K562 (cell line): ENCODE data around the gene KCNH2. TPM values are rescaled to one million over a fixed set of nuclear protein-coding genes. Genes with fewer than 3 reads are reported as not detected.

Source experiments
- ATAC-seq: fragments of 200-7000 bp; cut with Tn5 transposase; 3 replicates; pipeline ENCODE4 v1.9.1; 2020; ENCODE audit warnings: moderate library complexity
- BruUV-seq: library from RNA; stranded (reverse); fragments of 400-500 nt; replicated peaks from 2 replicates; lab custom pipeline; 2021; lab: Mats Ljungman, UMichigan
- CTCF ChIA-PET: fragments of 300-600 bp; formaldehyde crosslinking; extraction: SDS; loops from one replicate; lab custom pipeline; 2021; ENCODE audit warnings: low intra/inter-chr PET ratio; lab: Yijun Ruan, JAX
- POLR2A ChIA-PET: fragments of 300-600, 350-650 bp; sonication (Branson Sonifier 250); formaldehyde crosslinking; extraction: SDS; loops from one replicate; lab custom pipeline; 2021; ENCODE audit warnings: antibody characterized with exemption, inconsistent platforms; lab: Yijun Ruan, JAX
- DNase-seq, 4 experiments: peaks; one replicate each; pipeline versions ENCODE4 v3.0.0 to v3.0.0-alpha.2; 2011 to 2018; ENCODE audit warnings: low spot score in 3 of 4, mixed read lengths in 3 of 4; ENCODE audit errors: extremely low read depth in 1 of 4
- FAIRE-seq: peaks from 2 replicates; lab custom pipeline; 2011; peaks lifted over from hg19 to GRCh38; lab: Jason Lieb, UNC
- H2AFZ ChIP-seq: 2 replicates; pipeline ENCODE4 v1.6.0; 2011; ENCODE audit warnings: low read depth, low read length, control low read depth, inconsistent platforms
- H3K27ac ChIP-seq: fragments of 200-600 bp; 3 replicates; pipeline ENCODE4 v1.8.0; 2011; ENCODE audit warnings: low read depth, mild to moderate bottlenecking, control low read depth, inconsistent platforms, low read length, moderate library complexity, mixed read lengths; ENCODE audit errors: extremely low read depth
- H3K27me3 ChIP-seq, 2 experiments: fragments of 300-600 bp in 1 of 2; 2 replicates in 1 of 2; 3 replicates in 1 of 2; pipeline versions ENCODE4 v1.6.0 to v1.8.0; 2011; ENCODE audit warnings: inconsistent platforms in 2 of 2, low read length in 2 of 2, mild to moderate bottlenecking in 1 of 2, mixed read lengths in 1 of 2, moderate library complexity in 1 of 2; ENCODE audit not compliant: control insufficient read depth in 2 of 2, insufficient read depth in 2 of 2
- H3K36me3 ChIP-seq: fragments of 300-600 bp; 3 replicates; pipeline ENCODE4 v1.8.0; 2011; ENCODE audit warnings: mild to moderate bottlenecking, low read length, inconsistent platforms; ENCODE audit not compliant: control insufficient read depth, insufficient read depth
- H3K4me1 ChIP-seq, 2 experiments: fragments of 200-600 bp in 1 of 2; replicated peaks in 1 of 2; 2 replicates in 1 of 2; 3 replicates in 1 of 2; pipeline versions ENCODE4 v1.5.1 to v1.8.0; 2011; ENCODE audit warnings: inconsistent platforms in 2 of 2, low read length in 2 of 2, mild to moderate bottlenecking in 1 of 2, mixed read lengths in 1 of 2, moderate library complexity in 1 of 2; ENCODE audit not compliant: control insufficient read depth in 2 of 2, insufficient read depth in 2 of 2
- H3K4me2 ChIP-seq: 2 replicates; pipeline ENCODE4 v1.6.1; 2011; ENCODE audit warnings: low read length, control low read depth, inconsistent platforms, mixed read lengths; ENCODE audit not compliant: insufficient read depth
- H3K4me3 ChIP-seq: fragments of 200-600 bp; sonication (generic), shearing (Covaris generic); 2 replicates; pipeline ENCODE4 v1.5.1; 2016; ENCODE audit warnings: control low read depth, inconsistent platforms
- H3K79me2 ChIP-seq: fragments of 200-600 bp; 3 replicates; pipeline ENCODE4 v1.8.0; 2011; ENCODE audit warnings: low read length, inconsistent platforms; ENCODE audit not compliant: control insufficient read depth, insufficient read depth
- H3K9ac ChIP-seq, 2 experiments: 2 replicates each; pipeline versions ENCODE4 v1.6.0 to v1.6.1; 2011; ENCODE audit warnings: low read depth in 2 of 2, low read length in 2 of 2, control low read depth in 1 of 2, inconsistent platforms in 1 of 2, mild to moderate bottlenecking in 1 of 2, mixed read lengths in 1 of 2; ENCODE audit not compliant: insufficient read depth in 1 of 2
- H3K9me1 ChIP-seq: one replicate; pipeline ENCODE4 v1.6.0; 2011; ENCODE audit warnings: inconsistent platforms, mild to moderate bottlenecking, low read length, moderate library complexity; ENCODE audit not compliant: control insufficient read depth, insufficient read depth
- H3K9me3 ChIP-seq: replicated peaks from 2 replicates; pipeline ENCODE4 v1.5.1; 2011; ENCODE audit warnings: low read depth, low read length, inconsistent platforms; ENCODE audit not compliant: control insufficient read depth, insufficient read depth
- H4K20me1 ChIP-seq: replicated peaks from 2 replicates; pipeline ENCODE4 v1.6.1; 2011; ENCODE audit warnings: low read length, inconsistent platforms, mixed read lengths; ENCODE audit not compliant: control insufficient read depth, insufficient read depth
- AFF1 ChIP-seq, 2 experiments: fragments of 450-650 bp; IDR thresholded peaks; 2 replicates each; pipeline ENCODE4 v1.6.1; 2018; ENCODE audit warnings: mild to moderate bottlenecking in 2 of 2, low read depth in 1 of 2; ENCODE audit not compliant: partially characterized antibody in 2 of 2
- ARID3B ChIP-seq: fragments of 250-450 bp; sonication (Bioruptor Pico); IDR thresholded peaks from 2 replicates; pipeline ENCODE4 v1.4.0; 2020; ENCODE audit warnings: borderline replicate concordance
- GABPA ChIP-seq: fragments of 200-800 bp; sonication (Bioruptor generic); conservative IDR thresholded peaks from 2 replicates; pipeline ENCODE4 v1.6.1; 2016; ENCODE audit warnings: low read depth, missing genetic modification characterization, missing compliant biosample characterization
- KLF13 ChIP-seq: fragments of 450-650 bp; IDR thresholded peaks from 2 replicates; pipeline ENCODE4 v1.6.1; 2016; ENCODE audit warnings: missing genetic modification characterization, low read depth, mild to moderate bottlenecking, missing compliant biosample characterization, moderate library complexity, borderline replicate concordance
- NR2C2 ChIP-seq, 2 experiments: fragments of 200-800 bp in 1 of 2; sonication (Bioruptor generic) in 1 of 2; sonication (generic) in 1 of 2; formaldehyde crosslinking in 1 of 2; IDR thresholded peaks; 2 replicates each; pipeline versions ENCODE4 v1.6.1 to v1.8.0; 2016 to 2022; ENCODE audit warnings: mild to moderate bottlenecking in 1 of 2, missing compliant biosample characterization in 1 of 2, missing genetic modification characterization in 1 of 2, missing genetic modification reagents in 1 of 2
- SMAD1 ChIP-seq: fragments of 150-350 bp; IDR thresholded peaks from 2 replicates; pipeline ENCODE4 v1.6.1; 2014; ENCODE audit warnings: low read length, low read depth; ENCODE audit not compliant: partially characterized antibody
- SMARCE1 ChIP-seq: fragments of 450-650 bp; IDR thresholded peaks from 2 replicates; pipeline ENCODE4 v1.7.1; 2016; ENCODE audit warnings: mild to moderate bottlenecking
- SRSF1 ChIP-seq: fragments of 200-400 bp; formaldehyde crosslinking; IDR thresholded peaks from 2 replicates; pipeline ENCODE4 v1.6.1; 2017; ENCODE audit warnings: mild to moderate bottlenecking, low read depth, low read length, moderate library complexity
- TBP ChIP-seq: optimal IDR thresholded peaks from 2 replicates; pipeline ENCODE3; 2011; ENCODE audit warnings: low read depth, low read length, improper control_type of control experiment
- ZMIZ1 ChIP-seq, 2 experiments: fragments of 150-350 bp in 1 of 2; IDR thresholded peaks; 2 replicates each; pipeline ENCODE4 v1.6.1; 2012 to 2016; ENCODE audit warnings: low read depth in 2 of 2, low read length in 2 of 2, mild to moderate bottlenecking in 1 of 2, moderate library complexity in 1 of 2
- WGBS: fragments of 100-300 bp; shearing (Covaris generic); methylation state at CpG from one replicate; pipeline ENCODE4 v1.1.6; 2016; ENCODE audit warnings: low coverage, mixed read lengths; ENCODE audit not compliant: insufficient coverage; ENCODE audit errors: missing lambda C conversion rate; 5-methylcytosine and 5-hydroxymethylcytosine counted together
- in situ Hi-C: fragments of 300-500 bp; cut with MboI; formaldehyde crosslinking; loops from 4 replicates; pipeline ENCODE4 v1.15.0; 2018; ENCODE audit warnings: inconsistent platforms, mixed read lengths
- intact Hi-C: fragments of 100-400 bp; cut with micrococcal nuclease; formaldehyde crosslinking; loops from 2 replicates; pipeline ENCODE4 v1.14.2; 2022
- polyA plus RNA-seq, 8 experiments: library from polyadenylated mRNA; depleted of rRNA in 4 of 8; stranded (reverse) in 5 of 8; unstranded in 3 of 8; fragments of >200 nt; fragmentation: Nextera tagmentation in 2 of 8; fragmentation: Illumina TruSeq in 1 of 8; extraction: Ambion mirVana in 2 of 8; extraction: Trizol in 1 of 8; gene quantifications; 2 replicates each; pipeline versions ENCODE4 v1.2.1 to v1.2.3, GENCODE V29; 2011 to 2014; ENCODE audit warnings: inconsistent platforms in 1 of 8, missing spikeins in 1 of 8
- total RNA-seq, 7 experiments: library from RNA; depleted of rRNA in 6 of 7; stranded (reverse); fragments of >200 nt in 6 of 7; fragmentation: Illumina TruSeq in 2 of 7; extraction: Trizol in 2 of 7; gene quantifications; 2 replicates each; pipeline versions ENCODE4 v1.2.1 to v1.2.3, GENCODE V29; 2011 to 2021; ENCODE audit warnings: low replicate concordance in 1 of 7

KCNH2 gene
- total and polyA plus RNA-seq, 9 of the 15 experiments (the other 6 are each of a cell fraction or from before 2014, with no cell fraction given) = 18.1 to 368 (median 218) TPM

- Histone ChIP-seq H3K27me3 (no peaks in the 10 kb centered on the region), H2AFZ (peak overlapping the region; percentile 78), H4K20me1 (peaks cover 5% of the 10 kb centered on the region; the same call in 1 of the 2 replicates), H3K79me2 (no peaks in the 10 kb centered on the region), H3K9ac (peak overlapping the region in 1 of 2 experiments; percentile 27; a peak in 1 of 4 replicates), H3K9me1 (no peaks in the 10 kb centered on the region), H3K4me3 (no peak overlapping the region), H3K27ac (peak overlapping the region; percentile 37), H3K4me1 (peaks cover 53 to 57% of the 10 kb centered on the region in 2 experiments), H3K4me2 (no peak overlapping the region), H3K9me3 (no peaks in the 10 kb centered on the region; the same call in 1 of the 2 replicates), H3K36me3 (no peaks in the 10 kb centered on the region)
- POLR2A ChIA-PET = interaction anchor here (0.5 to 1.5 kb wide), 9 partner anchors 9 to 1101 kb away, joined by 3 to 7 read pairs (median 3); no protein-coding TSS in a partner anchor
- FAIRE-seq (peak; percentile 97), DNase-seq (peak; percentile 83 to 93 (median 87)), ATAC-seq (peak; percentile 84)
- BruUV-seq = no TSS peak
- CTCF ChIA-PET = no interaction called here
- intact Hi-C loops = loop anchor here (10.0 kb wide), 1 partner anchor 678 kb away; no protein-coding TSS in a partner anchor
- in situ Hi-C loops = no loop called here
- 7% methylated on average over 5 of the region's 5 CpGs for WGBS
- TF ChIP-seq NR2C2 (CRISPR knock-in tag; IDR thresholded peaks at IDR 0.05) (peak; percentile 86; the same call in 1 of the 2 replicates), NR2C2 (tag; IDR thresholded peaks at IDR 0.05) (peak; percentile 83), SMAD1 (no peak), ARID3B (CRISPR knock-in tag) (no peak), KLF13 (0 out of 2 replicates have a peak, but pooled peaks have one; percentile 48), SRSF1 (no peak), GABPA (tag) (0 out of 2 replicates have a peak, but pooled peaks have one; percentile 37), ZMIZ1 (IDR thresholded peaks at IDR 0.05; ENCODE audit: low read depth in 2 of 2, low read length in 2 of 2) (0 out of 4 replicates have a peak, but pooled peaks of 1 of the 2 experiments have one; percentile 44), SMARCE1 (peak; percentile 44; the same call in 1 of the 2 replicates), AFF1 (IDR thresholded peaks at IDR 0.05; ENCODE audit: low read depth in 1 of 2, partially characterized antibody in 2 of 2) (peak; percentile 84 to 100), TBP (peak; percentile 49)
Observed at GRCh38 chr7:150992833-150993302, 14.7 kb upstream of the KCNH2 start.
